Calu3 (cell line): Measurements from ENCODE around the gene LZTS2. TPM values are rescaled to one million over a fixed set of nuclear protein-coding genes. Genes with fewer than 3 reads are reported as not detected.

Source experiments
- BruUV-seq: library from RNA; stranded (reverse); fragments of 400-500 nt; replicated peaks from 2 replicates; lab custom pipeline; 2021; lab: Mats Ljungman, UMichigan
- CTCF ChIA-PET: fragments of 300-600 bp; sonication (Branson Sonifier 250); formaldehyde crosslinking; loops from one replicate; lab custom pipeline; 2022; ENCODE audit warnings: antibody characterized with exemption; lab: Charles Lee
- DNase-seq: peaks from one replicate; pipeline ENCODE4 v3.0.0; 2022
- H3K27ac Mint-ChIP-seq: one replicate; pipeline ENCODE4 v1.8.0; 2022; ENCODE audit warnings: mixed read lengths; ENCODE audit not compliant: unreplicated experiment
- H3K27me3 Mint-ChIP-seq: one replicate; pipeline ENCODE4 v1.8.0; 2022; ENCODE audit warnings: mixed read lengths; ENCODE audit not compliant: unreplicated experiment
- H3K36me3 Mint-ChIP-seq: one replicate; pipeline ENCODE4 v1.8.0; 2022; ENCODE audit warnings: mild to moderate bottlenecking, moderate library complexity, mixed read lengths; ENCODE audit not compliant: insufficient read depth, unreplicated experiment
- H3K4me1 Mint-ChIP-seq: one replicate; pipeline ENCODE4 v1.8.0; 2022; ENCODE audit warnings: mild to moderate bottlenecking, low read depth, mixed read lengths; ENCODE audit not compliant: unreplicated experiment
- H3K4me3 Mint-ChIP-seq: one replicate; pipeline ENCODE4 v1.8.0; 2022; ENCODE audit warnings: mild to moderate bottlenecking, low read depth, moderate library complexity, mixed read lengths; ENCODE audit not compliant: unreplicated experiment
- H3K9me3 Mint-ChIP-seq: one replicate; pipeline ENCODE4 v1.8.0; 2022; ENCODE audit warnings: low read depth, mixed read lengths; ENCODE audit not compliant: unreplicated experiment
- intact Hi-C: fragments of 100-400 bp; cut with micrococcal nuclease; formaldehyde crosslinking; loops from one replicate; pipeline ENCODE4 v1.10.0; 2022; ENCODE audit not compliant: unreplicated experiment
- total RNA-seq: library from RNA; stranded (reverse); gene quantifications from 2 replicates; pipeline ENCODE4 v1.2.3, GENCODE V29; 2022
- TF ChIP-seq, protein P1 (sequence below): fragments of 200-600 bp; IDR thresholded peaks from one replicate; pipeline ENCODE4 v1.8.0; 2022; ENCODE audit warnings: antibody characterized with exemption; ENCODE audit not compliant: unreplicated experiment

The LZTS2 gene
- total RNA-seq, 1 experiment from 2014 or later: 23.7 TPM

- TF ChIP-seq, protein P1, sequence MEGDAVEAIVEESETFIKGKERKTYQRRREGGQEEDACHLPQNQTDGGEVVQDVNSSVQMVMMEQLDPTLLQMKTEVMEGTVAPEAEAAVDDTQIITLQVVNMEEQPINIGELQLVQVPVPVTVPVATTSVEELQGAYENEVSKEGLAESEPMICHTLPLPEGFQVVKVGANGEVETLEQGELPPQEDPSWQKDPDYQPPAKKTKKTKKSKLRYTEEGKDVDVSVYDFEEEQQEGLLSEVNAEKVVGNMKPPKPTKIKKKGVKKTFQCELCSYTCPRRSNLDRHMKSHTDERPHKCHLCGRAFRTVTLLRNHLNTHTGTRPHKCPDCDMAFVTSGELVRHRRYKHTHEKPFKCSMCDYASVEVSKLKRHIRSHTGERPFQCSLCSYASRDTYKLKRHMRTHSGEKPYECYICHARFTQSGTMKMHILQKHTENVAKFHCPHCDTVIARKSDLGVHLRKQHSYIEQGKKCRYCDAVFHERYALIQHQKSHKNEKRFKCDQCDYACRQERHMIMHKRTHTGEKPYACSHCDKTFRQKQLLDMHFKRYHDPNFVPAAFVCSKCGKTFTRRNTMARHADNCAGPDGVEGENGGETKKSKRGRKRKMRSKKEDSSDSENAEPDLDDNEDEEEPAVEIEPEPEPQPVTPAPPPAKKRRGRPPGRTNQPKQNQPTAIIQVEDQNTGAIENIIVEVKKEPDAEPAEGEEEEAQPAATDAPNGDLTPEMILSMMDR: no peak
- Mint-ChIP-seq H3K27me3 (no peaks in the 10 kb centered on the region), H3K4me3 (no peak overlapping the region), H3K36me3 (peaks cover 31% of the 10 kb centered on the region), H3K9me3 (no peaks in the 10 kb centered on the region), H3K27ac (no peak overlapping the region), H3K4me1 (peaks cover 6% of the 10 kb centered on the region)
- CTCF ChIA-PET: interaction anchor here (0.6 to 1.4 kb wide), 3 partner anchors 9 to 14 kb away, joined by 3 to 6 read pairs (median 5); no protein-coding TSS in a partner anchor
- DNase-seq: no peak
- BruUV-seq: no TSS peak
- intact Hi-C loops: no loop called here
These were observed 29.1 kb downstream of the LZTS2 start for GRCh38 chr10:101028446-101029337.

DNA sequence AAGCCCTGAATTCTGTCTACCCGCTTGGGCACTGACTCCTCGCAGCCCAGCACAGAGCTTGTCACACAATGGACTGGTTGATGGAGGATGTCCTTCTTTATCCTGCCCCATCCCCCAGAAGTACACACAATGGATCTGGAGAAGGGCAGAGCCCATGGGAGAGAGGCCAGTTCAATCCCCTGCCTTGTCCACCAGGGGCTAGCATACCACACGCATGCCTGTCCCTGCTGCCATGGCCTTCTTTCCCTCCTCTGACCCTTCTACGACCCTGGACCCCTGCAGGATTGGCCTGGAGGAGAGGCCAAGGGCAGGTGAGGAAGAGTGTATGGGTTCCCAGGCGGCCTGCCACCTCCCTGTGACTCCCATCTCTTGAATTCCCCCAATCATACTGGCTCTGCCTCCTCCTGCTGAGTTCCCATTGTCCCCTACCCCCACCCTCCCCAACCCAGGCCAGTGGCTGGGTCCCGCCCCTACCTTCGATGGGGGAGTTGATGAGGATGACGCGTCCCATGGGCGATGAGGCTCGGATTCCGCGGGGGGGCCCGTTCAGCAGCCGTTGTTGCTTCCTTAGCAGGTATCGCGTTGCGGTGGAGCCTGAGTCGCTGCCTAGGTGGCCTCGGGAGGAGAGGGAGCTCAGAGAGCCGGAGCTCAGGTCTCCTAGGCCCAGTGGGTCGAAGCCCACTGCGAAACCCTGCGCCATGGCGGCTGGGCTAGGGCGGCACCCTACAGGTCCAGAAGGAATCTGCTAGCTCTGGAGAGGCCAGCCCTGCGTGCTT, 30.1 kb downstream of the LZTS2 start:
- Mint-ChIP-seq H3K9me3 (no peaks in the 10 kb centered on the region), H3K4me3 (no peak overlapping the region), H3K27ac (no peak overlapping the region), H3K27me3 (no peaks in the 10 kb centered on the region), H3K36me3 (peaks cover 32% of the 10 kb centered on the region), H3K4me1 (peaks cover 8% of the 10 kb centered on the region)
- TF ChIP-seq, protein P1: no peak
- intact Hi-C loops: no loop called here
- no TSS peak for BruUV-seq
- DNase-seq: no peak
- CTCF ChIA-PET: interaction anchor here (1.4 kb wide), 1 partner anchor 18 kb away, joined by 10 read pairs; no protein-coding TSS in a partner anchor

DNA sequence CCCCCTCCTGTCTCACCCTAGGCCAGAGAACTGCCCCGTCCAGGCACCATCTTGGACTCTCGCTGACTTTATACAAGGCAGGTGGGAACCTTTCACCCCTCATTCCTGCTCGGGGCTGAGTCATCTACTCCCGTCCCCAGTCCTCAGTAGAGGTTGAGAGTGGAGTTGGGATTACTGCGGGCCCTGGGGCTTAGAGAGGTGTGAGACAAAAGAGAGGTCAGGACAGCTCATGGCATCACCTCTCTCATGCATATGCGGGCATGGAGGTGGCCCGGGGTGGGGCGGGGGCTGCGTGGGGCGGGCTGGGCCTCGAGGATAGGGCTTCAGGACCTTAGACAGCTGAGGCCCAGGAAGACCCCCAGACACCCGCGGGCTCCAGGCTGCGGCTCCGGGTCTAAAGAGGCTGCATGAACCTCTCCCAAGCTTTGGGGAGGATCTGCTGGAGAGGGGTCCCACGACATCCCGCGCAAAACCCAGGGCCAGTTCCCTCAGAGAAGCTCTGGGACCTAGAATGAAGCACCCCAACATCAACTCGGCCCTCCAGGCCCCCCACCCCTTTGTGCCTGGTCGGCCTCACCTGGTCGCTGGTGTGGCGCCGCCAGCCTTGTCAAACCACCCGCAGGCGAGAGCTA, 31.0 kb downstream of the LZTS2 start:
- H3K27me3 Mint-ChIP-seq: no peaks in the 10 kb centered on the region
- intact Hi-C loops: no loop called here
- CTCF ChIA-PET: interaction anchor here (0.6 to 1.7 kb wide), 4 partner anchors 12 to 100 kb away, joined by 3 to 10 read pairs (median 7); partner anchors contain the start of gene TLX1
- H3K27ac Mint-ChIP-seq: no peak overlapping the region
- H3K36me3 Mint-ChIP-seq: peaks cover 32% of the 10 kb centered on the region
- TF ChIP-seq, protein P1: no peak
- BruUV-seq: no TSS peak
- peaks cover 8% of the 10 kb centered on the region for H3K4me1 Mint-ChIP-seq
- H3K9me3 Mint-ChIP-seq: no peaks in the 10 kb centered on the region
- H3K4me3 Mint-ChIP-seq: peak overlapping the region; percentile 78
- no peak for DNase-seq

- intact Hi-C loops: no loop called here
- Mint-ChIP-seq H3K27me3 (no peaks in the 10 kb centered on the region), H3K4me3 (peak within 1 kb of the TSS; percentile 78), H3K36me3 (peaks cover 34% of the 10 kb centered on the region), H3K9me3 (no peaks in the 10 kb centered on the region), H3K27ac (peak within 1 kb of the TSS; percentile 73), H3K4me1 (peaks cover 8% of the 10 kb centered on the region)
- CTCF ChIA-PET: interaction anchor here (0.6 to 1.7 kb wide), 5 partner anchors 10 to 100 kb away, joined by 3 to 10 read pairs (median 6); partner anchors contain the start of gene TLX1
- BruUV-seq: no TSS peak
- DNase-seq: peak; percentile 95
- TF ChIP-seq, protein P1: no peak
These were observed 31.7 kb downstream of the LZTS2 start, which contains the start of the genes PDZD7 and SFXN3 for GRCh38 chr10:101031128-101031795. TSS of gene PDZD7 (minus strand) at chr10:101031129. CDS start at chr10:101030219, 910 bp downstream. TSS of gene SFXN3 (plus strand) at chr10:101031234. CDS start at chr10:101034695, 3,461 bp downstream.
